Fibroblast of lung (primary cell): ENCODE measurements around the gene ANGPTL2. TPM values are rescaled to one million over a fixed set of nuclear protein-coding genes. Genes with fewer than 3 reads are reported as not detected.

Source experiments
- DNase-seq, 2 donors: peaks; one replicate each; pipeline versions ENCODE4 v3.0.0 to v3.0.0-alpha.2; 2010; ENCODE audit warnings: low read depth in 2 of 2
- H2AFZ ChIP-seq: 2 replicates; pipeline ENCODE4 v1.5.1; 2012; ENCODE audit warnings: low read length, control low read depth, inconsistent platforms
- H3K27ac ChIP-seq: 2 replicates; pipeline ENCODE4 v1.5.1; 2011; ENCODE audit warnings: low read length, control low read depth; ENCODE audit not compliant: insufficient read depth
- H3K27me3 ChIP-seq: 2 replicates; pipeline ENCODE4 v1.5.1; 2011; ENCODE audit warnings: mild to moderate bottlenecking, low read length; ENCODE audit not compliant: control insufficient read depth, insufficient read depth
- H3K36me3 ChIP-seq: 2 replicates; pipeline ENCODE4 v1.5.1; 2011; ENCODE audit warnings: low read length; ENCODE audit not compliant: control insufficient read depth, insufficient read depth
- H3K4me1 ChIP-seq: 2 replicates; pipeline ENCODE4 v1.5.1; 2011; ENCODE audit warnings: low read length; ENCODE audit not compliant: control insufficient read depth, insufficient read depth; ENCODE audit errors: extremely low read depth
- H3K4me2 ChIP-seq: 2 replicates; pipeline ENCODE4 v1.5.1; 2011; ENCODE audit warnings: low read length, control low read depth; ENCODE audit not compliant: insufficient read depth; ENCODE audit errors: extremely low read depth
- H3K4me3 ChIP-seq, 4 experiments: fragments of 200-600 bp in 1 of 4; sonication (generic) in 1 of 4; replicated peaks in 1 of 4; 2 replicates each; pipeline ENCODE4 v1.5.1; 2011 to 2016; ENCODE audit warnings: low read length in 4 of 4, low read depth in 3 of 4, mild to moderate bottlenecking in 3 of 4, control low read depth in 2 of 4, inconsistent platforms in 1 of 4, mixed read lengths in 1 of 4; ENCODE audit not compliant: insufficient read depth in 1 of 4; ENCODE audit errors: control extremely low read depth in 1 of 4
- H3K79me2 ChIP-seq: 2 replicates; pipeline ENCODE4 v1.5.1; 2012; ENCODE audit warnings: mild to moderate bottlenecking, low read length, inconsistent platforms; ENCODE audit not compliant: control insufficient read depth, insufficient read depth
- H3K9ac ChIP-seq: 2 replicates; pipeline ENCODE4 v1.5.1; 2011; ENCODE audit warnings: mild to moderate bottlenecking, low read length, control low read depth; ENCODE audit not compliant: insufficient read depth
- H3K9me3 ChIP-seq: 2 replicates; pipeline ENCODE4 v1.5.1; 2012; ENCODE audit warnings: low read depth, low read length; ENCODE audit not compliant: control insufficient read depth, insufficient read depth
- H4K20me1 ChIP-seq: 2 replicates; pipeline ENCODE4 v1.5.1; 2011; ENCODE audit warnings: low read length; ENCODE audit not compliant: control insufficient read depth, insufficient read depth; ENCODE audit errors: extremely low read depth
- CTCF ChIP-seq, 2 donors: IDR thresholded peaks in 1 of 2; conservative IDR thresholded peaks in 1 of 2; 1 replicate in 1 of 2; 2 replicates in 1 of 2; pipeline ENCODE4 v1.5.1; 2011 to 2012; ENCODE audit warnings: low read length in 2 of 2, control low read depth in 1 of 2, inconsistent platforms in 1 of 2, low read depth in 1 of 2, mild to moderate bottlenecking in 1 of 2
- EZH2 ChIP-seq: IDR thresholded peaks from 2 replicates; pipeline ENCODE4 v1.5.1; 2012; ENCODE audit warnings: low read length, control low read depth, mild to moderate bottlenecking; ENCODE audit errors: missing control alignments
- polyA plus RNA-seq, 2 donors: library from polyadenylated mRNA; depleted of rRNA in 1 of 2; stranded (reverse) in 1 of 2; unstranded in 1 of 2; fragments of >200 nt; gene quantifications; 2 replicates each; pipeline ENCODE4 v1.2.1, GENCODE V29; 2011 to 2012; ENCODE audit warnings: missing spikeins in 1 of 2
- total RNA-seq: library from RNA; depleted of rRNA; stranded (reverse); fragments of >200 nt; gene quantifications from 2 replicates; pipeline ENCODE4 v1.2.1, GENCODE V29; 2014

Gene ANGPTL2
- total and polyA plus RNA-seq, 2 donors (not counting 1 experiment from before 2014, with no cell fraction given): 128 to 163 TPM

- Histone ChIP-seq H3K9ac (no peak overlapping the region), H3K27ac (no peak overlapping the region), H3K4me3 (no peak overlapping the region), H3K4me2 (no peak overlapping the region), H3K27me3 (peaks cover 4% of the 10 kb centered on the region), H3K36me3 (no peaks in the 10 kb centered on the region), H3K4me1 (peaks cover 5% of the 10 kb centered on the region), H3K79me2 (no peaks in the 10 kb centered on the region), H4K20me1 (no peaks in the 10 kb centered on the region), H2AFZ (no peak overlapping the region), H3K9me3 (no peaks in the 10 kb centered on the region)
- DNase-seq: no peak
- no peak for TF ChIP-seq CTCF (conservative IDR thresholded peaks at IDR 0.05 in 1 of 2, IDR thresholded peaks at IDR 0.05 in 1 of 2; ENCODE audit: low read depth in 1 of 2, low read length in 2 of 2)
- no peak for TF ChIP-seq EZH2
Measured at GRCh38 chr9:127081250-127082185, 40.9 kb downstream of the ANGPTL2 start.

- TF ChIP-seq EZH2: no peak
- no peak for TF ChIP-seq CTCF (conservative IDR thresholded peaks at IDR 0.05 in 1 of 2, IDR thresholded peaks at IDR 0.05 in 1 of 2; ENCODE audit: low read depth in 1 of 2, low read length in 2 of 2)
- Histone ChIP-seq H3K27me3 (peaks cover 4% of the 10 kb centered on the region), H3K9me3 (no peaks in the 10 kb centered on the region), H2AFZ (no peak overlapping the region), H3K4me1 (peaks cover 5% of the 10 kb centered on the region), H3K36me3 (no peaks in the 10 kb centered on the region), H4K20me1 (no peaks in the 10 kb centered on the region), H3K27ac (no peak overlapping the region), H3K9ac (no peak overlapping the region), H3K4me3 (no peak overlapping the region), H3K79me2 (no peaks in the 10 kb centered on the region), H3K4me2 (no peak overlapping the region)
- DNase-seq: no peak
Measured at GRCh38 chr9:127079446-127080140, 42.8 kb downstream of the ANGPTL2 start.

GRCh38 chr9:127078988-127079387 lies 43.4 kb downstream of the ANGPTL2 start:
- no peak overlapping the region for H3K4me2 ChIP-seq

More at GRCh38 chr9:127078988-127079387, 43.4 kb downstream of the ANGPTL2 start:
- TF ChIP-seq CTCF (conservative IDR thresholded peaks at IDR 0.05 in 1 of 2, IDR thresholded peaks at IDR 0.05 in 1 of 2; ENCODE audit: low read depth in 1 of 2, low read length in 2 of 2) (no peak), EZH2 (no peak)
- Histone ChIP-seq H3K79me2 (no peaks in the 10 kb centered on the region), H4K20me1 (no peaks in the 10 kb centered on the region), H3K4me1 (peaks cover 8% of the 10 kb centered on the region), H3K9ac (no peak overlapping the region), H3K4me3 (no peak overlapping the region), H2AFZ (no peak overlapping the region), H3K27me3 (peaks cover 4% of the 10 kb centered on the region), H3K27ac (no peak overlapping the region), H3K36me3 (no peaks in the 10 kb centered on the region), H3K9me3 (no peaks in the 10 kb centered on the region)
- DNase-seq: no peak
